Activated T-cell treated with anti-CD3 and anti-CD28 coated beads, Interleukin-2, amount 50 U/mL, for 24 hours (primary cell): Measurements from ENCODE around the gene ZNF524.

Experiments
- DNase-seq: peaks from one replicate; pipeline ENCODE4 v3.0.0-alpha.2; 2020
- H3K27ac Mint-ChIP-seq: 2 replicates; pipeline ENCODE4 v1.8.0; 2020; ENCODE audit warnings: mild to moderate bottlenecking, mixed read lengths
- H3K27me3 Mint-ChIP-seq: 2 replicates; pipeline ENCODE4 v1.8.0; 2020; ENCODE audit warnings: mixed read lengths
- H3K36me3 Mint-ChIP-seq: 2 replicates; pipeline ENCODE4 v1.8.0; 2020; ENCODE audit warnings: low read depth, mixed read lengths
- H3K4me1 Mint-ChIP-seq: 2 replicates; pipeline ENCODE4 v1.8.0; 2020; ENCODE audit warnings: low read depth, mixed read lengths
- H3K4me3 Mint-ChIP-seq: 2 replicates; pipeline ENCODE4 v1.8.0; 2020; ENCODE audit warnings: mild to moderate bottlenecking, moderate library complexity, mixed read lengths
- H3K9me3 Mint-ChIP-seq: 2 replicates; pipeline ENCODE4 v1.8.0; 2020; ENCODE audit warnings: mixed read lengths

Gene ZNF524

DNA sequence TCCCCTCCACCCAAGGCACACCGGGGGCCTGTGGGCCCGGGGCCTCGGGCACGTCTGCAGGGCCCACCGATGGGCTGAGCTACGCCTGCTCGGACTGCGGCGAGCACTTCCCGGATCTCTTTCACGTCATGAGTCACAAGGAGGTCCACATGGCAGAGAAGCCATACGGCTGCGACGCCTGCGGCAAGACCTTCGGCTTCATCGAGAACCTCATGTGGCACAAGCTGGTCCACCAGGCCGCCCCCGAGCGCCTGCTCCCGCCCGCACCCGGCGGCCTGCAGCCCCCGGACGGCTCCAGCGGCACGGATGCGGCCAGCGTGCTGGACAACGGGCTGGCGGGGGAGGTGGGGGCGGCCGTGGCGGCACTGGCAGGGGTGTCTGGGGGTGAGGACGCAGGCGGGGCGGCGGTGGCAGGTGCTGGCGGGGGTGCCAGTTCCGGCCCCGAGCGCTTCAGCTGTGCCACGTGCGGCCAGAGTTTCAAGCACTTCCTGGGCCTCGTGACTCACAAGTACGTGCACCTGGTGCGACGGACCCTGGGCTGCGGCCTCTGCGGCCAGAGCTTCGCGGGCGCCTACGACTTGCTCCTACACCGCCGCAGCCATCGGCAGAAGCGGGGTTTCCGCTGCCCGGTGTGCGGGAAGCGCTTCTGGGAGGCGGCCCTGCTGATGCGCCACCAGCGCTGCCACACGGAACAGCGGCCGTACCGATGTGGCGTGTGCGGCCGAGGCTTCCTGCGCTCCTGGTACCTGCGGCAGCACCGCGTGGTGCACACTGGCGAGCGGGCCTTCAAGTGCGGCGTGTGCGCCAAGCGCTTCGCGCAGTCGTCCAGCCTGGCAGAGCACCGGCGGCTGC, 15.7 kb downstream of the ZNF524 start:
- Mint-ChIP-seq H3K9me3 (no peaks in the 10 kb centered on the region), H3K4me1 (peaks cover 32% of the 10 kb centered on the region), H3K36me3 (peaks cover 64% of the 10 kb centered on the region), H3K27ac (no peak overlapping the region), H3K4me3 (no peak overlapping the region), H3K27me3 (no peaks in the 10 kb centered on the region)
- DNase-seq: no peak

DNA sequence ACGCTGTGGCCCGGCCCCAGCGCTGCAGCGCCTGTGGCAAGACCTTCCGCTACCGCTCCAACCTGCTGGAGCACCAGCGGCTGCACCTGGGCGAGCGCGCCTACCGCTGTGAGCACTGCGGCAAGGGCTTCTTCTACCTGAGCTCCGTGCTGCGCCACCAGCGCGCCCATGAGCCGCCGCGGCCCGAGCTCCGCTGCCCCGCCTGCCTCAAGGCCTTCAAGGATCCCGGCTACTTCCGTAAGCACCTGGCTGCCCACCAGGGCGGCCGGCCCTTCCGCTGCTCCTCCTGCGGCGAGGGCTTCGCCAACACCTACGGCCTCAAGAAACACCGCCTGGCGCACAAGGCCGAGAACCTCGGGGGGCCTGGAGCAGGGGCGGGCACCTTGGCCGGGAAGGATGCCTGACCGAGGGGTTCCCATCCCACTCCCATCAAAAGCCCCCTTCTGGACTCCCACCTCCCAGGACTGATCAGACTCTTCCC, 16.3 kb downstream of the ZNF524 start:
- H3K27ac Mint-ChIP-seq: no peak overlapping the region
- H3K4me1 Mint-ChIP-seq: peaks cover 32% of the 10 kb centered on the region
- no peaks in the 10 kb centered on the region for H3K9me3 Mint-ChIP-seq
- H3K4me3 Mint-ChIP-seq: no peak overlapping the region
- H3K27me3 Mint-ChIP-seq: no peaks in the 10 kb centered on the region
- no peak for DNase-seq
- H3K36me3 Mint-ChIP-seq: peaks cover 63% of the 10 kb centered on the region

DNA sequence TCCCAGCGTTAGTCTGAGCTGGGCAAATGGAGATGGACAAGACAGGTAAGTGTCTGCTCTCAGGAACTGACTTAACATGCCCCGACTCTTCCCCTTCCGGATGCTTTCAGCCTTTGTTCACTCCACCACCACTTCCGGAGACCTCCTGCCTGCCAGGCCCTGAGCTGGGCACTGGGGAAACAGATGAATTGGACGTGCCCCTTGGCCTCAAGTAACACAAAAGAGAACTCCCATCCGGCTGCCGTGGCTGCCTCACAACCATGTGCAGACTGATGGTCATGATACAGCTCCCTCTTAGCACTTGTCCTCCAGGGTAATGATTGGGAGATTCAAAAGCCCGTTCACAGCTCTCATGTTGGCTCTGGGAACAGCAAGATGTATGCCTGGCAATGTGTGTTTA, 17.3 kb downstream of the ZNF524 start:
- Mint-ChIP-seq H3K27me3 (no peaks in the 10 kb centered on the region), H3K27ac (no peak overlapping the region), H3K9me3 (no peaks in the 10 kb centered on the region), H3K36me3 (peaks cover 54% of the 10 kb centered on the region), H3K4me1 (peaks cover 22% of the 10 kb centered on the region), H3K4me3 (no peak overlapping the region)
- no peak for DNase-seq

DNA sequence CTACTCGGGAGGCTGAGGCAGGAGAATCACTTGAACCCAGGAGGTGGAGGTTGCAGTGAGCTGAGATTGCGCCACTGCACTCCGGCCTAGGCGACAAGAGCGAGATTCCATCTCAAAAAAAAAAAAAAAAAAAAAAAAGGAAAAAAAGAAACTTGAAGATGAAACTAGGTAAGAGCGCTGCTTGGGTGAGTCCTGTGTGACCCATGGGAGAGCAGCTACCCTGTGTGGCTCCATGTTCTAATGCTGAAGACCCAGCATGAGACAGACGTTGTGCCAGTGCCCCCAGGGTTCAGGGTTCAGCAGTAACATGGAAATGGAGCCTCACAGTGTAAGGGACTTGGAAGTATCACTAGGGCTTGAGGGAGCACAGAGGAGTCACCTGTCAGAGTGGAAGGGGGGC, 18.3 kb downstream of the ZNF524 start:
- no peaks in the 10 kb centered on the region for H3K27me3 Mint-ChIP-seq
- peaks cover 25% of the 10 kb centered on the region for H3K4me1 Mint-ChIP-seq
- H3K27ac Mint-ChIP-seq: no peak overlapping the region
- no peak overlapping the region for H3K4me3 Mint-ChIP-seq
- H3K9me3 Mint-ChIP-seq: no peaks in the 10 kb centered on the region
- DNase-seq: no peak
- H3K36me3 Mint-ChIP-seq: peaks cover 44% of the 10 kb centered on the region

DNA sequence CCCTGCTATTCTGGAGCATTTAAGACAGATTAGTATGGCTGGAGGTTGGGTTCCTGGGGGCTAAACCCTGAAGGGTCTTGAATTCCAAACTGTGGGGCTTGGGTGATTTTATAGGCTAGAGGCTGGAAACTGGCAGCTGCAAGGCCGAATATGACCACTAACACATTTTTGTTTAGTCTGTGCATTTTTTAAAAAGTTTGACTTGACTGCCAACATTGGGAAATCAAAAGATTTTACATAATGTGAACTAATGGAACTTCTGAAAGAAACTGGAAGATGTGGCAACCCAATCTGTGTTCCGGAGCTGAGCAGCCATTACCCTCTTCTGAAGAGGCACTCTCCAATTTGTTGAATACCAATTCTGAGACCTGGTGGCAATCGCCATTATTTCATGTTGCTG, 19.2 kb downstream of the ZNF524 start:
- no peak overlapping the region for H3K27ac Mint-ChIP-seq
- no peak overlapping the region for H3K4me3 Mint-ChIP-seq
- no peaks in the 10 kb centered on the region for H3K9me3 Mint-ChIP-seq
- H3K27me3 Mint-ChIP-seq: no peaks in the 10 kb centered on the region
- H3K4me1 Mint-ChIP-seq: peaks cover 31% of the 10 kb centered on the region
- DNase-seq: no peak
- H3K36me3 Mint-ChIP-seq: peaks cover 44% of the 10 kb centered on the region

DNA sequence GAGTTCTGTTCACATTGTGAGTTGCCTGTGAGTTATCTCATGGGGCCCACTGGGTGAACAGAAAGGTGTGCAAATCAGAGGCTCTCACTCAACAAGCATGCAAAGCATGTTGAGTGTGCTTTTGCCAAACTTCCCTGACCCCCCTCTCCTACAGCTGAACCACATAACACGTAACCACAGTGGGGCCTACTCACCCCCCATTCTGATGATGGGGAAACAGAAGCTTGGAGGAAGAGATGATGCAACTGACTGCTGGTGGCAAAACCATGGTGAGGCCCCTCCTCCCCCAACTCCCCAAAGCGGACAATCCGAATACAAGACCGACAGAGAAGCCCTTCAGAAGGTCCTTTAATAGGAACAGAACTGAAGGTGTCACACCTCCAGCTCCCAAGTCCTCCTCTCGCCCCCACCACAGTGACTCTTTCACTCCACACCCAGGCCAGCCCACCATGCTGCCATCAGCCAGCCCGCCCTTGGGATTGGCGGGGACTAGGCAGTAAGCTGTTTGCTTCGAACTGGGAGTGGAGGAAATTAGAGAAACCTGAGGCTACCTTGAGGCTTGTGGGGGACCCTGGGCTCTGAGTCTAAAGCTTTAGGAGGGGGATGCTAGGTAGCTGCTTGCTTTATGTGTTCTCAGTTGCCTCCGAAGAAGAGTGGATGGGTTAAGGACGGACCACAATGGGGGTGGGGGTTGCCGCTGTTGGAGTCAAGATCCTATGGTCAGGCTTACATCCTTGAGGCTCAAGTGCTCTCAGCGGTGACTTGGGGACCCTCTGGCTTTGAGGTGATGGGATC, 20.5 kb downstream of the ZNF524 start:
- H3K4me3 Mint-ChIP-seq: no peak overlapping the region
- no peak for DNase-seq
- peaks cover 40% of the 10 kb centered on the region for H3K36me3 Mint-ChIP-seq

DNA sequence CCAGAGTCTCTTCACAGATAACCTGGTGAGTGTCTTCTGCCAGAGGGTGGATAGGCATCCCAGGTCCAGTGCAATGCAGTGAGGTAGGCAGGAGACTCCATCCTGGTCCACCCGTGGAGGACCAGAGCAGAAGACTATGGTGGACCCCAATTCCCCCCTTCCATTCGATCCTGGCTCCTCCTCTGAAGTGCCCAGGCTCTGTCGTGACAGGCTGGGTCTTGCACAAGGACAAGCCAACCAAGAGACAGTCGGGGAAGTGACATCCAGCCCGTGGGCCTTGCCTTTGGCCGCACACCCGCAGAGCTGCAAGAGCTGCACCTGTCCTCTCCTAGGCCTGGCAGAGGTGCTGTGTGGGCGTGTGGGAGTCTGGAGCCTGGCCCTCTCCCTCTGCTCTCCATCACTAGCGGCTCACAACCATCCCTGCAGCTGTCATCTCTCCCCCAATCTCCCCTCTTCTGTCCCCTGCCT, 21.2 kb downstream of the ZNF524 start:
- no peak for DNase-seq
- H3K27me3 Mint-ChIP-seq: no peaks in the 10 kb centered on the region
- no peak overlapping the region for H3K4me3 Mint-ChIP-seq
- H3K9me3 Mint-ChIP-seq: no peaks in the 10 kb centered on the region
- H3K36me3 Mint-ChIP-seq: peaks cover 35% of the 10 kb centered on the region
- no peak overlapping the region for H3K27ac Mint-ChIP-seq
- H3K4me1 Mint-ChIP-seq: peaks cover 44% of the 10 kb centered on the region

More for the DNA sequence above, 20.5 kb downstream of the ZNF524 start:
- Mint-ChIP-seq H3K27ac (peak overlapping the region; percentile 44), H3K4me1 (peaks cover 39% of the 10 kb centered on the region), H3K9me3 (no peaks in the 10 kb centered on the region), H3K27me3 (no peaks in the 10 kb centered on the region)

DNA sequence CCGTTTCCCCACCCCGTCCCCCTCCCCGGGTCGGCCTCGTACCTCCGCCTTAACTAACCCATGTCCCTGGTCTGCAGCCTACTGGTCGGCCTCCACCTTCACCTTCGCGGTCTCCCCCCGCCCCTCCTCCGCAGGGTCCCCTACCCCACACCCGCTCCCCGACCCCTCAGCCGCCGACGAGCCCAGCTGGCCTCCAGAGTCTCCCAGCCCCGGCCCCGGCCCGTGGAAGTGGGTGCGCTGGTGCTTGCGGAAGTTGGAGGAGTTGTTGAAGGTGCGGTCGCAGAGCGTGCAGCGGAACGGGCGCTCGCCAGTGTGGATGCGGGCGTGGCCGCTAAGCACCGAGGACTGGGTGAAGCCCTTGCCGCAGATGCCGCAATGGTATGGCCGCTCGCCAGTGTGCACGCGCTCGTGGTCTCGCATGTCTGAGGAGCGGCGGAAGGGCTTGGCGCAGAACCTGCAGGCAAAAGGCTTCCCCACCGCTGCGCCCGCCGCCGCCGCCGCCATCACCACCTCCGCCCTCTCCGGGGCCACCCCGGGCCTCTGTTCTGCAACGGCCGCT, 21.7 kb downstream of the ZNF524 start:
- Mint-ChIP-seq H3K4me1 (peaks cover 49% of the 10 kb centered on the region), H3K4me3 (no peak overlapping the region), H3K36me3 (peaks cover 30% of the 10 kb centered on the region), H3K27ac (no peak overlapping the region), H3K27me3 (no peaks in the 10 kb centered on the region), H3K9me3 (no peaks in the 10 kb centered on the region)
- no peak for DNase-seq

DNA sequence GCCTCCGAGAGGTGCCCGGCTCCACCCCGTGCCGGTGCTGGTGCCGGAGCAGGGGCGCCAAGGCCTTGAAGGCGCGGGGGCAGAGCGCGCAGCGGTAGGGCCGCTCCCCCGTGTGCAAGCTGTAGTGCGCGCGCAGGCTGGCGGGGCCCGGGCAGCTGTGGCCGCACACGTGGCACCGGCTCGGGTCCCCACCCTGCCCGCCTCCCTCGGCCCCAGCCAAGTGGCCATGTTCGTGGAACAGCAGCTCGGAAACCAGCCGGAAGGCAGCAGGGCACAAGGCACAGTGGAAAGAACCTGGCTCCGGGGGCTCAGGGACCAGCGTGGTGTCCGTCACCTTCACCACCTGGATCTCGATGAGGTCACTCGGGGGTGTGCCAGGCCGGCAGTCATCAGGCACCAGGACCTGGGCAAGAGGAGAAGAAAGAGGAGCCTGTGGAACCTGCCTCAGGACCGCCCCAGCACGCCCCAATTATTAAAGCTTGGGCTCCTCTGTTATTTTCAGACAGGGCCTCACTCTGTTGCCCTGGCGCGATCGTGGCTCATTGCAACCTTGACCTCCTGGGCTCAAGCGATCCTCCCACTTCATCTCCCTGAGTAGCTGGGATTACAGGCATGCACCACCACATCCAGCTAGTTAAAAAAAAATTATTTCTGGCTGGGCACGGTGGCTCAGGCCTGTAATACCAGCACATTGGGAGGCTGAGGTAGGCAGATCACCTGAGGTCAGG, 22.3 kb downstream of the ZNF524 start:
- Mint-ChIP-seq H3K27ac (no peak overlapping the region), H3K4me1 (peaks cover 55% of the 10 kb centered on the region), H3K27me3 (peaks cover 5% of the 10 kb centered on the region), H3K4me3 (no peak overlapping the region), H3K36me3 (peaks cover 25% of the 10 kb centered on the region), H3K9me3 (no peaks in the 10 kb centered on the region)
- no peak for DNase-seq

DNA sequence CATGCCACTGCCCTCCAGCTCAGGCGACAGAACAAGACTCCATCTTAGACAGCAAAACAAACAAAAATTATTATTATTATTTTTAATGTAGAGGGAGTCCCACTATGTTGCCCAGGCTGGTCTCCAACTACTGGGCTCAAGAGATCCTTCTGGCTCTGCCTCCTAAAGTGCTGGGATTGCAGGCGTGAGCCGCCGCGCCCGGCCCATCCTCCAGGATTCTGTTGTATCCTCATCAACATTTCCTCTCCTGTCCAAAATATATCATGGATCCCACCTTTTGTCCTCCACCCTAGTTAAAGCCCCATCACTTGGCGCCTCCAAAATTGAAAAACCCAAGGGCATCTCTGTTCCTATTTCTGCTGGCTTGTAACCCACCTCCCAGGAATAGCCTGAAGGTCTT, 23.0 kb downstream of the ZNF524 start:
- Mint-ChIP-seq H3K4me3 (no peak overlapping the region), H3K4me1 (peaks cover 55% of the 10 kb centered on the region), H3K27ac (no peak overlapping the region)

DNA sequence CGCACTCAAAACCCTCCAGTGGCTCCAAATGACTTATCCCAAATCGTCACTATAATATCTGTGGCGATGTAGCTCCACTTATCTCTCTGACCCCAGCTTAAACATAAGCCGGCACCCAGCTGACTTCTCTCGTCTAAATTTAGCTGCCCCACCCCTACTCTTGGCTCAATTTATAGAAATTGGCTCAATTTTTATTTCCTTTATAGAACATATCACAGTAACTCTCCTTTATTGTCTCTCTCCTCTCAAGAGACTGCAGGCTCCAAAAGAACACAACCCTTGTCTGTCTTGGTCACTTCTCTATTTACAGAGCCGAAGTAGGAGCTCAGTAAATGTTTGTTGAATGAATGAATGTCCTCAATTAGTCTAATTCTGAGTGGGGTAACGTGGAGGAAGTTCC, 23.5 kb downstream of the ZNF524 start:
- H3K27ac Mint-ChIP-seq: peak overlapping the region; percentile 98
- DNase-seq: no peak
- H3K4me3 Mint-ChIP-seq: peak overlapping the region; percentile 84
- H3K36me3 Mint-ChIP-seq: peaks cover 18% of the 10 kb centered on the region
- peaks cover 5% of the 10 kb centered on the region for H3K27me3 Mint-ChIP-seq
- H3K4me1 Mint-ChIP-seq: peaks cover 55% of the 10 kb centered on the region
- no peaks in the 10 kb centered on the region for H3K9me3 Mint-ChIP-seq

More for the DNA sequence above, 23.0 kb downstream of the ZNF524 start:
- no peak for DNase-seq
- Mint-ChIP-seq H3K36me3 (peaks cover 18% of the 10 kb centered on the region), H3K27me3 (peaks cover 5% of the 10 kb centered on the region), H3K9me3 (no peaks in the 10 kb centered on the region)

DNA sequence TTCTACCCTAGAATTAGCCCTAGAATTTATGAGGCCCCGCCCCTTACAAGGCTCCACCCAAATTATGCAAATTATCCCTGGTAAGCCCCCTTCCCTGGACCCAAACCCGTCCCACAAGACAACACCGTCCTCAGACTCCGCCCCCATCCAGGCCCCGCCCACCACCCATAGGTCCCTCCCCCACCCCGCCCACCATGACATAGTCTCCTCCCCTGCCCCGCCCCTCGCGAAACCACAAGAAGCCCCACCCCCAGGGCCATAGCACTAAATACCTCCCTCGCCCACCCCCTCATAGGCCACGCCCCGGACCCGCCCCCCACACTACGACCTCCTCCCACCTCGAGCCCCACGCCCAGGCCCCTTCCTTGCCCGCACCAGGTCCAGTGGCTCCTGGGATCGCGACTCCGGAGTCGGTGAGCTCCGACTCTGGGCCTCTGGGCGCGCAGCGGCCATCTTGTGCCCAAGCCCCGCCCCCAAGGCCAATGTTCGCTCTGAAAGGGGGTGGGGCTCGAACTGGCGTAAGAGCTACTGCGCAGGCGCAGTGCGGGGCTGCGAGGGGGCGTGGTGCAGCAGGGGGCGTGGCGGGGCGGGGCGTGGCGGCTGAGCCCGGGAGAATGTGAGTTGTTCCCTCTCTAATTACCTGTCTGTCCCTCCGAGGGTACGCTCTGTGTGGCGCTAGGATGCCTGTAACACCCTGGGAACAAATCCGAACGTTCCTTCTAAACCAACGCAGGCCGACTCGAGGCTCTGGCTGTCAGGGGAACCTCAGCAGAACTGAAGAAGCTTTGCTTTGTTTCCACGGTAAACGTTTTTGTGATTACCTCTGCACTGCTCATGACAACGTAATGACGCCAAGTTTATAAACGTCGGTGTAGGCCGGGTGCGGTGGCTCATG, 24.3 kb downstream of the ZNF524 start, which contains the start of gene ZNF784:
Gene ZNF784 (minus strand): TSS at position 458 of the 895 bp plus-strand sequence. CDS start 5 bp downstream, at position 453.
- H3K4me3 Mint-ChIP-seq: peak within 1 kb of the TSS; percentile 84
- peaks cover 53% of the 10 kb centered on the region for H3K4me1 Mint-ChIP-seq
- no peaks in the 10 kb centered on the region for H3K9me3 Mint-ChIP-seq
- H3K27ac Mint-ChIP-seq: peak within 1 kb of the TSS; percentile 98
- DNase-seq: peak; percentile 94
- peaks cover 5% of the 10 kb centered on the region for H3K27me3 Mint-ChIP-seq
- H3K36me3 Mint-ChIP-seq: peaks cover 16% of the 10 kb centered on the region

DNA sequence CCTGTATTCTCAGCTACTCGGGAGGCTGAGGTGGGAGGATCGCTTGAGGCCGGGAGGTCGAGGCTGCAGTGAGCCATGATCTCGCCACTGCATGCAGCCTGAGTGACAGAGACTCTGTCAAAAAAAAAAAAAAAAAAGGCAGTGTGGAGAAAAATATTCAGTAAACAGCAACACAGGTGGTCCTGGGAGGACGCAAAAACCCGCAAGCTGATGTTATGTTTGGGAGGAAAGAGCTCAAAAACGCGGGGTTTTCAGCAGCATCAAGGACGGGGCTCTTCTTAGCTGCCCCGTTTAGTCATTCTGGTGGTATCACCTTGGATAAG, 24.9 kb downstream of the ZNF524 start:
- H3K9me3 Mint-ChIP-seq: no peaks in the 10 kb centered on the region
- peak overlapping the region; percentile 98 for H3K27ac Mint-ChIP-seq
- peak overlapping the region; percentile 84 for H3K4me3 Mint-ChIP-seq
- peaks cover 11% of the 10 kb centered on the region for H3K36me3 Mint-ChIP-seq
- DNase-seq: no peak
- H3K4me1 Mint-ChIP-seq: peaks cover 48% of the 10 kb centered on the region
- peaks cover 5% of the 10 kb centered on the region for H3K27me3 Mint-ChIP-seq
